Measurements from ENCODE around the gene MCF2L. TPM values are rescaled to one million over a fixed set of nuclear protein-coding genes. Genes with fewer than 3 reads are reported as not detected.

Gene MCF2L
- polyA plus RNA-seq, 5 donors: 22.2 to 33.9 (median 29.1) TPM

GRCh38 chr13:112997188-112998130 is 28.4 kb downstream of the MCF2L start:
- DNase-seq: no peak

- DNase-seq: no peak
Observed at GRCh38 chr13:112998521-112999280, 29.7 kb downstream of the MCF2L start.

- DNase-seq: no peak
Observed at GRCh38 chr13:112999414-113000177, 30.6 kb downstream of the MCF2L start.

GRCh38 chr13:113000575-113000974 is 31.6 kb downstream of the MCF2L start:
- no peak for DNase-seq

GRCh38 chr13:113001241-113002140 is 32.5 kb downstream of the MCF2L start:
- DNase-seq: peak; percentile 72 to 74

GRCh38 chr13:113002206-113002912 is 33.3 kb downstream of the MCF2L start:
- no peak for DNase-seq

- DNase-seq: no peak
Observed at GRCh38 chr13:113002913-113003290, 33.9 kb downstream of the MCF2L start.

- DNase-seq: no peak
Observed at GRCh38 chr13:113004126-113004525, 35.1 kb downstream of the MCF2L start.

GRCh38 chr13:113005076-113005865 is 36.3 kb downstream of the MCF2L start:
- no peak for DNase-seq

GRCh38 chr13:113005997-113006396 is 37.0 kb downstream of the MCF2L start:
- no peak for DNase-seq

GRCh38 chr13:113006660-113007059 is 37.6 kb downstream of the MCF2L start:
- DNase-seq: no peak

- DNase-seq: no peak
Observed at GRCh38 chr13:113008851-113009250, 39.8 kb downstream of the MCF2L start.

GRCh38 chr13:113009743-113010509 is 40.9 kb downstream of the MCF2L start:
- DNase-seq: no peak

- no peak for DNase-seq
Observed at GRCh38 chr13:113010510-113010865, 41.5 kb downstream of the MCF2L start.

- no peak for DNase-seq
Observed at GRCh38 chr13:113013303-113013702, 44.3 kb downstream of the MCF2L start.

- DNase-seq: no peak
Observed at GRCh38 chr13:113013878-113014751, 45.1 kb downstream of the MCF2L start.
